ENCODE data around the gene VAPB.

DNA sequence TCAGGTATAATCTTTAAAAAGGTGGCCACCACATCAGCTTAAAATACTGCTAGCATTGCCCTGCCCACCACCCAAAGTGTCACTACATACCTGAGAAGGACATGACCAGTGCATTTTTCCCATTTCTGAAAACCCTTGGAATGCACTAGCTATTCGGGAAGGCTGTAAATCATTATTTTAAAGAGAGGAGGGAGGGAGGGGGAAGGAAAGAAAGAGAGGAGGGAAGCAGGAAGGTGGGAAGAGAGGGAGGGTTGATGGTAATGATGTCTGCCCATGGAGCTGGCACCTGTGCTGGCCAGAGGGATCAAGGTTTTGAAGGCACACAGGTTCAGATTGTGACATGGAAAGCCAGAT lies 32.4 kb downstream of the VAPB start:
- TF ChIP-seq, protein P1, sequence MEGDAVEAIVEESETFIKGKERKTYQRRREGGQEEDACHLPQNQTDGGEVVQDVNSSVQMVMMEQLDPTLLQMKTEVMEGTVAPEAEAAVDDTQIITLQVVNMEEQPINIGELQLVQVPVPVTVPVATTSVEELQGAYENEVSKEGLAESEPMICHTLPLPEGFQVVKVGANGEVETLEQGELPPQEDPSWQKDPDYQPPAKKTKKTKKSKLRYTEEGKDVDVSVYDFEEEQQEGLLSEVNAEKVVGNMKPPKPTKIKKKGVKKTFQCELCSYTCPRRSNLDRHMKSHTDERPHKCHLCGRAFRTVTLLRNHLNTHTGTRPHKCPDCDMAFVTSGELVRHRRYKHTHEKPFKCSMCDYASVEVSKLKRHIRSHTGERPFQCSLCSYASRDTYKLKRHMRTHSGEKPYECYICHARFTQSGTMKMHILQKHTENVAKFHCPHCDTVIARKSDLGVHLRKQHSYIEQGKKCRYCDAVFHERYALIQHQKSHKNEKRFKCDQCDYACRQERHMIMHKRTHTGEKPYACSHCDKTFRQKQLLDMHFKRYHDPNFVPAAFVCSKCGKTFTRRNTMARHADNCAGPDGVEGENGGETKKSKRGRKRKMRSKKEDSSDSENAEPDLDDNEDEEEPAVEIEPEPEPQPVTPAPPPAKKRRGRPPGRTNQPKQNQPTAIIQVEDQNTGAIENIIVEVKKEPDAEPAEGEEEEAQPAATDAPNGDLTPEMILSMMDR (IDR thresholded peaks at IDR 0.05): no peak
- TF ChIP-seq POLR2A (IDR thresholded peaks at IDR 0.05): no peak

All from Peyer's patch (tissue), 4 donors.